NCI-H748 (cell line): ENCODE results near the gene BNIP3.

Source experiments
- DNase-seq: peaks from one replicate; lab custom pipeline; 2025; ENCODE audit not compliant: unreplicated experiment; lab: John Stamatoyannopoulos, UW

The BNIP3 gene

DNA sequence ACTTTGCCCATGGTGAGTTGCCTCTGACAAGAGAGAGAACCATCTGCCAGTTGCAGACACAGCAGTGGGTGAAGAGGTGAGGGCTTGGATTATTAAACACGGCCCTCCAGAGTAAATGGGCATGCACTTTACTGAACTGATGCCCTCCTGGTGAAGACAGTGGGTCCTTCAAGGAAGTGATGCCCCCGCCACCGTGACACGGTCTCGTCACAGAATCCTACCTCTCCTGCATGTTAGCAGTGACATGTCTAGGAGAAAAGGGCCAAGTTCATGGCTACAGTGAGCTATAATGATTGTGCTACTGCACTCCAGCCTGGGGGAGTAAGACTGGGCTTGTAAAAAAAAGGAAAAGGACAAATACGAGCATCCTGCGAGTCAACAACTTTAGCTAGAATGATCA is 2.4 kb downstream of the BNIP3 start:
- no peak for DNase-seq

DNA sequence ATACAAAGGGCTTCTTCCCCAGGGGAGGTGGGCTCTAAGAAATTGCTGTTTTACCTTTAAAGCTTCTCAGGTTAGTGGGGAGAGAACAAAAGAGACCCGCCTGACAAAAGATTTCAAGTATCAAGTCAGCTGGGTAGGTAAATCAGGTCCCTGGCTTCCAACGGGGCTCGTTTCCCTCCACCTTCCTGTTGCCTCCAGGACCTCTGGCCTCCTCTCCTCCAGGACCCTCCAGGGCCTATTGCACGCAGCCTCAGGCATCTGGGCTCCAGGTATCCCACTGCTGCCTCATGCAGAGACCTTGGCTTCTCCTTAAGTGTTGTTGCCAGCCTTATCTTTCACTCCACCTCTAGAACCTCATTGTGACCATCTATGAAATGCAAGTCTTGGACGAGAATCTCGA is 2.9 kb downstream of the BNIP3 start:
- no peak for DNase-seq

DNA sequence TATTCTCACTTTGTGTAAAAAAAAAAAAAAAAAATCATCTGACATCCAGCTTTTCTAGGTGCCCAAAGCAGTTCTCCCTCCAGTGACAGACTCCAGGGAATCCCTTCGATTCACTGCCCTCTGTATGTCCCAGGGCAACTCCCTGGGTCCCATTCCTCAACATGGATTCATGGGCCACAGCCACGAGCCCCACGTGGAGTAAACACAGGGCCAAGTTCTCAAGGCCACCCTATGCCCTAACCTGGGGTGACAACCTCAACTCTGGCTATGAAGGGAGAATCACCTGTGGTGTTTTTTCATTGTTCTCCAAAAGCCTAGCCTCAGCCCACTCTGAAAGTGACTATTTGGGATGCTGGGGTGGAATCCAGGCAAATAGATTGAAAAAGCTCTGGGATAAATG is 3.4 kb downstream of the BNIP3 start:
- no peak for DNase-seq

DNA sequence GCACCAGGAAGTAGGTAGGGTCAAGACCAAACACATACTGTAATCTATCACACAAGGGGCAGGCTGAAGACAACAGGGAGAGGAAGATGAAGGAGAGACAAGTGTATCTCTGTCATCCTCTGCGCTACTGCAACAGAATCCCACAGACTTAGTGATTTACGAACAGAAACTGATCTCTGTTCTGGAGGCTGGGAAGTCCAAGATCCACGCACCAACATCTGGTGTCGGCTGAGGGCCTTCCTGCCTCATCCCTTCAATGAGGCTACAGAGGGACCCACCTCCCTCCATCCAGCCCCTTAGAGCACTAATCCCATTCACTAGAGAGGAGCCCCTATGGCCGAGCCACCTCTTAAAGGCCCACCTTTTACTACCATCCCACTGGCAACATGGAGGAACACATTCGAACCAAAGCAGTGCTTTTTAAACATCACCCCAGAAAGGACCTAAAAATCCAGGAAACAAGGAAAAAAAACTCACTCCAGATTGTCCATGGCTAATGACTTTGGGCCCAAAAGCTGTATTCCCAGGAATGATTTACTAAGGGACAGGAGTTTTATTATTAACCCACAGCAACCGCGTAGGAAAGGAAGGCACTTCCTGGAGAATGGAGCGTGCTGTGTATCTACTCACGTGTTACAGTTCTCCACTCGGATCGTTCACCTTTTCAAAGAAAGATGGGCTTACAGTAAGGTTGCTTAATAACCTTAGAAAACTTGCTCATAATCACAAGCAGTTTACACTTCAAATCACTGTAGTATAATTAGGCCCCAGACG is 4.2 kb downstream of the BNIP3 start:
- no peak for DNase-seq

DNA sequence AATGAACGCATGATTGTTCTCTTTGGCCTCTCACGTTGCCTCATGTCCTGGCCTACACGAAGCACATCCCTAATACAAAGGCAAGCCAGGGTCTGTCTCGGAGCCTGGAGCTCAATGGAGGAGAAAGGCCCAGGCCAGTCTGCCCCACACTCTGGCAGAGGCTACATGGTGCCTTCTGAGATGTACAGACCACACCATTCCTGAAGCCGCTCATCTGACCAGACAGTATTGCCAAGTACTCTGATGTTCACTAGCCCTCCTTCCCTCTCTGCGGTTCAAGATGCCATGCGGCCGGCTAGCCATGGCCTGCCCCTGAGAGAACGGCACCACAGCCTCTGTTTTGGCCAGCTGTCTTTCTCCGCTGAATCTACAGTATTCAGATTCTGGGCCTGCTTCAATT is 5.9 kb downstream of the BNIP3 start:
- DNase-seq, result no peak

DNA sequence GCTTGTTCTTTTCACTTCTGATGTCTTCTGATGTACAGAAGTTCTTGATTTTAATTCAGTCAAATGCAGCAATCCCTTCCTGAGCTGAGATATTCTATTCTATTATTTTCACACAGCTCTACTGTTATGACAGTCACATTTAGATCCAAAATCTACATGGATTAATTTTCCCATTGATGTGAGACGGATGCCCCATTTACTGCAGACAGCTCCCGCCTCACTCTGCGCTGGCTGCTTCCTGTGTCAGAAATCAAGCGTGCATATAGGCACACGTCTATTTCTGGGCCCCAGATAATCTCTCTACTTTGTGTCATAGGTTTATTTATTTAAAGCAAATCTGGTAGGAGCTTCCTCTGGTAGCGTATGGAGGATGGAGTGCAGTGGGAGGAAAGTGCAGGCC is 6.7 kb downstream of the BNIP3 start:
- no peak for DNase-seq

DNA sequence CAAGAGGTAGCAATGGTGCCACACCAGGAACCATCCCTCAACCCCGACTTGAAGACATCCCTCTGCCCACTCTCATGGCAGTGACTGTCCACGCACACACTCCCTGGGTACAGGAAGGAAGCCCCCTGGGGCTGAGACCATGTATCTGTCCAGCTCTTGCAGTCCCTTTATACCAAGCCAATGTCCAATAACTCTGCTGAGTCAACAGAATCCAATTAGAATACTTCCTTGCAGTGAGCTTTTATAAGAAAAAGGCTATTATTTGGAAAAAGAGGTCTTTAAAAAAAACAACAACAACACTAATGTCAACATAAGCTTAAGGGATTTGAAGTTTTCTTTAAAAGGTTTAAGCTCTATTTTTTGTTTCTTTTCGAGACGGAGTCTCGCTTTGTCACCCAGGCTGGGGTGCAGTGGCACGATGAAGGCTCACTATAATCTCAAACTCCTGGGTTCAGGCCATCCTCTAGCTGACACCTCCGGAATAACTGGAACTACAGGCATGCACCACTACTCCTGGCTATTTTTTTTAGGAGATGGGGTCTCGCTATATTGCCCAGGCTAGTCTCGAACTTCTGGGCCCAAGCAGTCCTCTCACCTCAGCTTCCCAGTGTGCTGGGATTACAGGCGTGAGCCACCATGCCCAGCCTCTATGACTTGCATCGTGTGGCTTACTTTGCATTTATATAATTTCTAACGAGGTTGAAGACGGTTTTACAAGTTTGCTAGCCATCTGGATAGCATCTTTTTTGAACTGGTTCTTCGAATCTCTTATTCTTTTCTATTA is 7.5 kb downstream of the BNIP3 start:
- DNase-seq, result no peak

DNA sequence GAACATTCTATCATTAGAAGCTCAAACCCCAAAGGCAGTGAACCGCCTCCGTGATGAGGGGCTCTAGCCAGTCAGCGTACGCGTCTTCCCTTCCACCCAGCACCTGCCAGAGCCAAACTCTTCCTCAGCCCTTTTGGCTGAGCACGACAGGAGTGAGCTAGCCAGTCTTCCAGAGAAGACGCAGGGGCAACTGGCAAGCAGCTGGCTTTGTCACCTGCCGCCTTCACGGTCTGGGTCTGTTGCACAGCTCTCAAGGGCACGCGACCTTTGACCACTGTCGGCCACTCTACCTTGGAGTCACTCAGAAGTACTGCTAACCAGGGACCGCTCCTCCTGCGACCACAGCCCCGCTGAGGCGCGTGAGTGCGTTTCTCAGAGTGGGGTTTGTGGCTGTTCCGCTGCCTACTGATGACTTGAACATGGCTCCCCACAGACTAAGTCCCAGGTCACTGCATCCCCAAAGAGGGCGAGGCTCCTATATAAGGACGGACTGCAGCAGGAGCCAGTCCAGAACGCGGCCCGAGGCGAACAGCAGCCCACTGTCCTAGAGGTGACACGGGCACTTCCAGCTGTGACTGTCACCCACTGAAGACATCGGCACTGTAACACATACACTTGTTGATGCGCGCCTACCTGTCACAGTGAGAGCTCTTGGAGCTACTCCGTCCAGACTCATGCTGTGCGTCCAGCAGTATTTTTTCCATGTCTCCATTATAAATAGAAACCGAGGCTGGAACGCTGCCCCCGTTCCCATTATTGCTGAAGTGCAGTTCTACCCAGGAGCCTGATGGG is 8.4 kb downstream of the BNIP3 start:
- DNase-seq, result no peak

DNA sequence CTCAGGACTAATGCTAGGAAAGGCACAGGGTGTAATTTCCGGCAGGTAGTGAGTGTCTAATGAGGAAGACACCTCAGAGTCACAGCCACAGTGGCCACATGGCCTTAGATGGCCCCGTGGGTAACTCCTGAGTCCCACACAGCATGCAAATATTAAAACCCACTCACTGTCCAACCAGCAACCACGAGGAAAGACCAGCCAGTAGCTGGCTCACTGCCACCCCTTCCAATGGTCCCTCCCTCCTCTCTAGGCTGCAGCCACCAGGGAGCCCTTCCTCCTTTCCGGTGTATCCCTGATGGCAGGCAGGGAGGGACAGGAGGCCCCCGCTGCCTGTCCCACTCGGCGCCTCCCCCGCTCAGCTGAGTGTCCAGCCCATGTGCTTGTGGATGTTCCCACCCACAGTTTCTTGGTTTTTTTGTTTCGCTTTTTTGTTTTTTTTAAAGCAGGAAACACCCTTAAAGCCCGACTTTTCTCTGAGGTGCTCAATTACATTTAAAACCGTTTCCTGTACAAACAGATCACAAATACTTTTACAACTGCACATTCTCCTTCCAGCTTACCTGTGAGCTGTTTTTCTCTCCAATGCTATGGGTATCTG is 9.2 kb downstream of the BNIP3 start:
- DNase-seq, result no peak

DNA sequence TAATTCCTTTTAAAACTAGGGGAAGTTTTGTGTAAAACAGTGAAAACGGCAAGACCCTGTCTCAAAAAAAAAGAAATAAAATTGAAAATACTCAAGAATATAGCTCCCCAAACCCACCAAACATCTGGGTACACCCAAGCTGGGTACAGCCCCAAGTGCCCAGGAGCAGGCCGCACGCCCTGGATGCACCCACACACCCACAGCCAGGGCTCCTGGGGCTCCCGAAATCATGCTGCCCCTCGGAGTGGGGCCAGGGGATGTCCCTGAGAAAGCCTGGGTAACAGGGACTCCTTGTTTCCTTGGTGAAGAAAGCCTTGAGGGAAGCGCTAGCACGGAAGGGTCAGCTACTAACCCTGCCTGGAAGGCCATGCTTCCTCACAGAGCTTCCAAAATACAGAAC is 10.1 kb downstream of the BNIP3 start:
- DNase-seq, result no peak

DNA sequence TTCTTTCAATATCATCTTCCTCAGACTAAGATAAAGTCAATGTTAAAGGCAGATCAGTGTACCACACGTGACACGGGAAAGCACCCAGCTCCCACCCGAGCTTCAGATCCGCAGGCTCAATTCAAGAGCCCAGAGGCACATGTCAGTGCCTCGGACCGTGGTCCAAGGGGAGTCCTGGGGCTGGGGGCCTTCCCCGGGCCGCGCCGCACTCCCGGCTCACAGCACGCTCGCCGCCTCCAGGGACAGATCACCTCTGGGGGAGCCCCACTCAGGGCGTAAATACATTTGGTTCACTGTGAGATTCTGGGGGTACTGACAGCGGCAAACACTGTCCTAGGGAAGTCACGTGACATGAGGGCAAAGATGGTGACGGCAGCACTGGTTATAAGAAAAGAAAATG is 10.8 kb downstream of the BNIP3 start:
- no peak for DNase-seq

DNA sequence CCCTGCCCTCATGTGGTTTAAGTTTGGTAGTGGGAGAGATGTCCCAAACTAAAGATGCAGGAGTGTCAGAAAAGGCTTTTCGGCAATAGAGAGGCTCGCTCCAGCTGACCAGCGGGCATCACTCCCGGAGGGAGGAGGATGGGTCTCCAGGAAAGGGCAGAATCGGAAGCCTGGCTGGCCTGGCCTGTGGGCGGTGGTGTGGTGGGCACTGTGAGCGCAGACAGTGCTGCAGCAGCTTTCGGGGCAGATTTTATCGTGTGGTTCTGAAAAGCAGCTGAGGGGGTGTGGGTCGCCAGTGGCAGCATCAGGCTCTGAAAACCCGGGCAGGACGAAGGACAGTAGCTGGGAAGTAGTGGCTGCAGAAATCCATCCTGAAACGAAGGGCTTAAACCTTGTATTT is 12.8 kb downstream of the BNIP3 start:
- DNase-seq, result no peak

DNA sequence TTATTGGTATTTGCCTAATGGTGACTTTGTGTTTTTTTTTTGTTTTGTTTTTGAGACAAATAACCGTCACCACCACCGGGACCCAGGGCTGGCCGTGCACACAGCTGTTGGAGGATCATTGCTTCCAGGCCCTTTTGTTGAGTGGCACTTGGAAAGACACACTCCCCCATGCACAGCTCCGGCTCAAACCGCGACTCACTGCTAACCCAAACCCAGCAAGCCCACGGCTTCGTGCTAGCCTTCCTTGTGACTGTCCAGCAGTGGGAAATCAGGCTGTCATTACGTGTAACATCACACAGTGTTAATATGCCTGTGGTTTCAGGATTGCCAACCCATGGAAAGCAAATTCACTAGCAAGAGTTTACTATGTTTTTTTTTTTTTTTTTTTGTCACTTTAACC is 17.4 kb downstream of the BNIP3 start:
- DNase-seq, result no peak

DNA sequence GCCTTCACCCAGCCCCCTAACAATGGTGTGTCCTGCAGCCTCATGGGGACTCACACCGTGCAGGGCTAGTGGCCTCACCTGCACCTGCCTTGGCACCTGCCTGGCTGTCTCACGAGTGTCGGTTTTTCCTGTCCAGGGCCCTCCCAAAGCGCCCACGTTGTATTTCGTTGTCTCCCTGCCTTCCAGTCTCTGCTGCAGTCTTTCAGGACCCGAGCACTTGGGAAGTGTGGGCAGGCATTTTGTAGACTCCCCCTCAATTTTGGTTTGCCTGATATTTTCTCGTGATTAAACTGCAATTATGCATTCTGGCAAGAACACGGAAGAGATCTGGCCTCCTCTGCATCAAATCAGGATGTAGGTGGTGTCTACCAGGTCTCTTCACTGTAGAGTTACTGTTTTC is 17.9 kb downstream of the BNIP3 start:
- DNase-seq, result no peak

DNA sequence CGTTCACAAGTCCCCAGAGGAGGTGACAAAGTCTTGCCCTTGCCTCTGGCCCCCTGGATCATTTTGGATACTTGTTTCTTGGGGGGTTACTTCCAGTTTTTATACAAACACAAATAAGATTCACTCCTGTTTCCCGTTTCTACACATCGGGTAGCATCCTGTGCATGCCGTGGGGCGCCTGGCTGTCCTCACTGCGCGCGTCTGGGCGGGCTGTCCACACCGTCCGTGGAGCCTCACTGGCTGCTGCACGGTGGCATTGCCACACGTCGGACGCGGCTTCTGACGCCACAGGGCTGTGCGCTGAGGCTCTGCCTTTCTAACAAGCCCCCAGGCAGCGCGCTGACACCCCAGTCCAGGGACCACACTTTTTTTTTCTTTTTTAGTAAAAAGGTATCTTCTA is 18.4 kb downstream of the BNIP3 start:
- DNase-seq, result no peak

DNA sequence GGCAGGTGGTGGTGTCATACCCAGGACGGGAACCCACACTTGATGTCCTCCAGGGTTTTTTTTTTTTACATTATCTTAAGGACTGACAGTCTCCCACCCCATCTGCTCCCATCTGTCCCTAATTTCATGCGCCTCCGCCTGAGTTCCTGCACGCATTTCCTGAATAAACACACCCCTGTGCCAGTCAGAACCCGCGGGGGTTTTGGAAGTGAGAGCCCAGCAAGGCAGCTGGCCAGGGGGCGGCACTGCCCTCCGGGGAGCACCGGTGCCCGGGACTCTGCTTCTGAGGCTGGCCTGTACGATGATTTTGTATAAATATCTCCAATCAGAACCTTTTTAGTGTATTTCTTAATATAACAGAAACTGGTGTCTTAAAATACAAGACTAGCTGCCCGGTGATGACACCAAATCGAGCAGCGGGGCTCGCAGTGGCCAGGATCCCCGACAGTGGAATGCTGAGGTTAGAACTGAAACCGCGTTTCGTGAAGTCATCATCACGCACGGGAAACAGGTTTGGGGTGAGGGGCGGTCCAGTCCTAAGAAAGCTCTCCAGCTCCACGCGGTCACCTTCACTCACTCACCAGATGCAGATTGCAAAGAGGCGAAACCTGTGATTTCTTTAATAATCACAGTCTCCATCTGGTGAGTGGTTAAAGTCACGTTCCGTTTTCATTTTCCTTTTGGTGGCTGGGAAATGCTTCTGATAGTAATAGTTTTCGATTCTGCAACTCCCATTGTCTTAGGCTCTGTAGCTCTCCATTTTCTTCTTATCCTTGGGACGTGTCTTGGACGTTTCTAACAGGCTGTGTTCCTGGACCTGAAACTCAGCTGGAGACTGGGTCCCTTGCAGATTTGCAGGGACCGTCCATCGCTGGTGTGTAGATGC is 19.7 kb downstream of the BNIP3 start:
- no peak for DNase-seq

DNA sequence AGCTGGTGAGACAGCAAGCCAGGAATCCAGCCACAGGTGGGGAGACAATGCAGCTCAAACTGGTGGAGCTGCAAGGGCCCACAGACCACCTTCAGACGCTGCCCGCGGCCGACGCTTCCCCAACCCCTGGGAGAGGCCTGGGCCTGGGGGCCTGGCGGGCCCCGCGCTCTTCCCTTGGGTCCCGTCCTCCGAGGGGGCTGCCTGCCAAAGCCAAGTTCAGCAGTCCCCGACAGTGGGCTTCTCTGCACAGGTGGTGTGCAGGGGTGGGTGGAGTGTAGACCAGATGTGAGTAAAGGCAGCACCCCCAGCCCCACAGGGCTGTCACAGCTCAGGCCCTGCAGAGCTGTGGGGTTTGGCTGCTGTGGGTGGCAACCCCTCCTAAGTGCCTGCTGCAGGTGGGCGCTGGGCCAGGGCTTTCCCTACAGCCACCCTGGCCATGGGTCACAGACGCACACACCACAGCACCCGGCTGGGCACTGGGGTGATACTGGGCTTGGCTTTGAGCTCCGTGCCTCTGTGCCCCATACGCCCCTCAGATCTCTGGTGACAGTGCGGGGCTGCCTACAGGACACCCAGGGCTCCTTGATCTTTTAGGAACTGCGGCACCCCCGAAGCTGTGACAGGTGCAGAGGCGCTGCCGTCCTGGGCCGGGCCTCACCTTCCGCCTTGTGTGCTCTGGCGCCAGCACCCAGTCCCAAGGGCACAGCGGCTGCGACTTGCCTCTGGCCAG is 20.5 kb downstream of the BNIP3 start:
- DNase-seq, result no peak

DNA sequence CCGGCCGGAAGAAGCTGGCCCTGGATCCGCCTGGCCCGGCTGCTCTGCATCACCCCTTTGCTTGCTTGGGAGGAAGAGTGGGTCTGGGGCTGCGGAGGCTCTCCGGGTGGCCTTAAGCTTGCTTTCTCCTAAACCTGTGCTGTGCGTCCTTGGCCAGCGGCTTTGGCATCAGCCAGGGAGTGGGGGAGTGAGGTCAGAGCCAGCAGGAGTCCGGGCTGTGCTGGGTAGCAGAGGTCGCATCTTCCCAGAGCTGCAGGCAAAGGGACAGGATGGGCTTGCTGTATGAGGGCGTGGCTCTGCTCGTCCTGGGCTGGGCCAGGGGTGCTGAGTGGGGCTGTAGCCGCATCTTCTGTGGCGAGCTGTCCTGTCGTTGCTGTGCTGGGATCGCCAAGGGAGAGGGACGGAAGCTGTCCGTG is 21.1 kb downstream of the BNIP3 start:
- no peak for DNase-seq

DNA sequence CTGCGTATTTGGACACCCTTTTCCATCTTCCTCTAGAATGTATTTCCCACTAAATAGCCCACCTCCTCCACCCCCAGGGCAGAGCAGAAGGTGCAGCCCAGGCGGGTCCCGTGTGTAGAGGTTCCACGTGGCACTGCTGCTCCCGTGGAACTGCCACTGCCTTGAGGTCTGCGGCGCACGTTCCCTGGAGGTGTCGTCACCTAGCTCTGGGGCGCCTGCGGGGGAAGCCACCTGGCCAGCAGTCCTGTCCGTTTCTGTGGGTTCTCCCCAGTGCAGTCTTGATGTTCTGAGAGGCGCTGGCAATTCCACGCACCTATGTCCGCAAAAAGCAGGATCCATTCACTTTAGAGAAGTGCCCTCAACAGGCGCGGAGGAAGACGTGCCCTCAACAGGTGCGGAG is 21.9 kb downstream of the BNIP3 start:
- DNase-seq, result no peak
